ENCODE measurements around the gene CDH6.

DNA sequence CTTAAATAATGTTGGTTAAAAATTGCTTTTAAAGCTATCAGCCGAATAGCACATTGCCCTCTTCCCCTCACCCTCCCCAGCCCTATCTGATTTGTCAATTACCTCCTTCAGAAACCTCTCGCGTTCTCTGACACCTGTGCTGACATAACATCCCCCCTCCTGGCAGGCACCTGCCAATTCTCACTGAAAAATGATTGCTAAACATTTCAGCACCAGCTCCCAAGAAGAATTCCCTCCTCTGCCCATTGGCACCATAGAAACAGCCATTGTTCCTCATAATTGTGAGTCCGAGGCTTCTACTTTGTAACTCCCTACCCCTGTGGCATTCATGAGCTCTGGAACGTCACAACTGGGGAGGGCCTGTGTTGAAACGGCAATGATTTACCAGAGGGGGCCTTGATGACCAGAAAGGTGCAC is 20.2 kb downstream of the CDH6 start:
- TF ChIP-seq, protein P1, sequence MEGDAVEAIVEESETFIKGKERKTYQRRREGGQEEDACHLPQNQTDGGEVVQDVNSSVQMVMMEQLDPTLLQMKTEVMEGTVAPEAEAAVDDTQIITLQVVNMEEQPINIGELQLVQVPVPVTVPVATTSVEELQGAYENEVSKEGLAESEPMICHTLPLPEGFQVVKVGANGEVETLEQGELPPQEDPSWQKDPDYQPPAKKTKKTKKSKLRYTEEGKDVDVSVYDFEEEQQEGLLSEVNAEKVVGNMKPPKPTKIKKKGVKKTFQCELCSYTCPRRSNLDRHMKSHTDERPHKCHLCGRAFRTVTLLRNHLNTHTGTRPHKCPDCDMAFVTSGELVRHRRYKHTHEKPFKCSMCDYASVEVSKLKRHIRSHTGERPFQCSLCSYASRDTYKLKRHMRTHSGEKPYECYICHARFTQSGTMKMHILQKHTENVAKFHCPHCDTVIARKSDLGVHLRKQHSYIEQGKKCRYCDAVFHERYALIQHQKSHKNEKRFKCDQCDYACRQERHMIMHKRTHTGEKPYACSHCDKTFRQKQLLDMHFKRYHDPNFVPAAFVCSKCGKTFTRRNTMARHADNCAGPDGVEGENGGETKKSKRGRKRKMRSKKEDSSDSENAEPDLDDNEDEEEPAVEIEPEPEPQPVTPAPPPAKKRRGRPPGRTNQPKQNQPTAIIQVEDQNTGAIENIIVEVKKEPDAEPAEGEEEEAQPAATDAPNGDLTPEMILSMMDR (IDR thresholded peaks at IDR 0.05), result no peak
- TF ChIP-seq POLR2A (IDR thresholded peaks at IDR 0.05), result no peak
